CD4-positive, alpha-beta T cell treated with Interleukin-21 for 1 hour (primary cell): Measurements from ENCODE around the gene KNOP1.
"Not testable (repeated sequence)": the region's sequence is repeated elsewhere in the genome, so short reads cannot be mapped to it uniquely, and the experiment has no call there.

Source experiments
- DNase-seq: peaks from one replicate; pipeline ENCODE4 v3.0.0-alpha.2; 2020

KNOP1 gene

DNA sequence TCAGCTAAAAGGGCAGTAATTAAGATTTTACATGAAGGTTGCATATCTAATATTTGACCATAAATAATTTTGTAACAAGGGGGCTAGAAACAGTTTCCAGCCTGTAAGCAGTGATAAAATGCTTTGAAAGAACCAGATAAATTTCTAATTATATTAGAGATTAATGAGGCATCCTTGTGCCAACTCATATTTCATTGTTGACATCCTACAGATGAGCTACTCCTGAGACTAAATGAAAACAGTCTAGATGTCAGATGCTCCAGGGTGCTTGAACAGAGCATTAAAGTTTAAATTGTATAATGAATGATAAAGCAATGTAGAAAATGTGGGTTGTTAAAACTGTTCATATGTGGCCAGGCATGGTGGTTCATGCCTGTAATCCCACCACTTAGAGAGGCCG, 23.3 kb upstream of the KNOP1 start:
- DNase-seq: no peak

- no peak for DNase-seq
Observed at GRCh38 chr16:19737306-19738038, 19.4 kb upstream of the KNOP1 start.

GRCh38 chr16:19735074-19735867, 17.2 kb upstream of the KNOP1 start:
- no peak for DNase-seq

DNA sequence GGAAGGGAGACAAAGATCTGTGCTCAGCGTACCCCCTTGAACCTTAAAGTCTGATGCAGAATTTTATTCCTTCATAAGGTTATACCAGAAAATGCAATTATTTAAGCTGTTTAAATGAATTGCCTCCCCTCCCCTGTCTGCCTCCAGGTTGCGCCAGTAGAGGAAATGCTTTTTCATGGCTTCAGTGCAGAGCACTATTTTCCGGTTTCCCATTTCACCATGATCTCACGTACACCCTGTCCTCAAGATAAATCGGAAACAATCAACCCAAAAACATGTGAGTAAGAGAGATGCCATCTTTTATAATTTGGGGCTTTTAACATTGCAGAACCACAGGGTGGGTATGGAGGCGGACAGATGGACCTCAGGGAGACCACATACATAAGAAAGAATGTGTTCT, 15.5 kb upstream of the KNOP1 start:
- DNase-seq: no peak

- no peak for DNase-seq
Observed at GRCh38 chr16:19728636-19728965, 10.6 kb upstream of the KNOP1 start.

DNA sequence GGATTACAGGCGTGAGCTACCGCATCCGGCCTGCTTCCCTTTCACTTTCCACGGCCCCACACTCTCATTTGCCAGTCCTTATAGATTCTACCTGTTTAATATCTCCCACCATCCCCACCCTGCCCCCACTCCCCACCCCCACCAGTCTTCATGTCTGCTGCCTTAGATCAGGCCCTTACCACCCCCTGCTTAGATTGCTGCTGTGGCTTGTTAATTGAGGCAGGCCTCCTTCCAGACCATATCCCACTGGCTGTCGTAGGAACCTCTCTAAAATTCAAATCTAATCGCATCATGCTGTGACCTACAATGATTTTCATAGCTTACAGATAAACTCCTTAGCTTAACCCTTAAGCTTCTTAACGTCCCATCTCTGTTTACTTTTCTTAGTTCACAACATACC, 5.0 kb upstream of the KNOP1 start:
- DNase-seq: no peak

- DNase-seq: no peak
Observed at GRCh38 chr16:19722269-19722952, 4.4 kb upstream of the KNOP1 start.

DNA sequence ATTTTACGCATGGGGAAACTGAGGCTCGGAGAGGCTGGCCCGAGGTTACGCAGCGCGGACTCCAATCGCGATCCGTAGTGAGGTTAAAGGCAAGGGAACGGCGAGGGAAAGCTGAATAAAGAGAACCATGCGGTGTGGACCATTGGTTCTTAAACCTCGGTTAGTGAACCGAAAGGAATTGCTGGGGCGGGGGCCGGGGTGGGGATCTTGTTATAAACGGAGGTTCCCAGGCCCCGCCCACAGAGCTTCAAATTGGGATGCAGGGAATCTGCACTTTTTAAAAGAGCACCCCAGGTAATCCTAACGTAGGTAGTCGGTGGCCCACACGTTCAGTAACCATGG, 568 bp upstream of the KNOP1 start:
- no peak for DNase-seq

GRCh38 chr16:19717314-19717713, 713 bp downstream of the KNOP1 start:
- no peak for DNase-seq

DNA sequence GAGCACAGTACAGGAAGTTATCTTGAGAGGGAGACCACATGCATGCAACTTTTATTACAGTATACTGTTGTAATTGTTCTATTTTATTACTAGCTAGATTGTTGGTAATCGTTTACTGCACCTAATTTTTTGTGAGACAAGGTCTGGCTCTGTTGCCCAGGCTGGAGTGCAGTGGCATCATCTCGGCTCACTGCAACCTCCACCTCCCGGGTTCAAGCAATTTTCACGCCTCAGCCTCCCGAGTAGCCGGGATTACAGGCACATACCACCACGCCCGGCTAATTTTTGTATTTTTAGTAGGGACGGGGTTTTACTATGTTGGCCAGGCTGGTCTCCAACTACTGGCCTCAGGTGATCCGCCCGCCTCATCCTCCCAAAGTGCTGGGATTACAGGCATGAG, 1.3 kb downstream of the KNOP1 start:
- DNase-seq: not testable (repeated sequence)

- no peak for DNase-seq
Observed at GRCh38 chr16:19716183-19716582, 1.8 kb downstream of the KNOP1 start.

- no peak for DNase-seq
Observed at GRCh38 chr16:19715566-19715965, 2.5 kb downstream of the KNOP1 start.

DNA sequence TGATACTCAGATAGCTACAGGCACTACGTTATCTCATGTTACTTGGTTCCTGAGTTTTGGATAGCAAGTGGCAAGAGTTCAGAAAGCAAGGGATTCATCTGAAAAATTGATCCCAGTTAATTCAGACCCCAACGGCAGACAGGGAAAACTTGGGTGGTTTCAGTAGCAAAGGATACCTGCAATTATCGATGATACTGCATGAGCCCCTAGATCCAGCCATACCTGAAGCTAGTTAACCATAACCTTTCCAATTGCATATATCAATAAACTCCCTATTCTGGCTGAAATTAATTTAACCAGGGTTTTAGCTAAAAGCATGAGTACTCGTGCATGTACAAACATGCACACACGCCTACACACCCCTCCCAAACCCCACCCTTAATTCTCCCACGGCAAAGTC, 4.3 kb downstream of the KNOP1 start:
- no peak for DNase-seq

GRCh38 chr16:19712418-19713058, 5.5 kb downstream of the KNOP1 start:
- no peak for DNase-seq

DNA sequence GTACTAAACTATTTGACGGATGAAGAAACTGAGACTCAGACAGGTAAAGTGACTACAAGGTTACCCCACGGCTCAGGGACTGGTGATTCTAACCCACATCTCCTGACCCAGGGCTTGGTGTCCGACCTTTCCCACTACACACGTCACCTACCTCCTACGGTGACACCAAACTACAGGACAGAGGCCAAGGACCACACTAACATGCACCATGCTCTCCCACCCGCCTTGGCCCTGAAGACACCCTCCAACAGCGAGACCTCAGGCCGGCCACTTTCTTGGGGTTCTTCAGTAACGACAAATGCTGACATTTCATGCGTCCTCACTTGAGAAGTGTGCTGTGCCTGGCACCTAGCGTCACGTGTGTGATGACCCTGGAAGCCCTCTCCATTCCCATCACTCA, 6.4 kb downstream of the KNOP1 start:
- DNase-seq: no peak

GRCh38 chr16:19710991-19711545, 7.0 kb downstream of the KNOP1 start:
- no peak for DNase-seq

DNA sequence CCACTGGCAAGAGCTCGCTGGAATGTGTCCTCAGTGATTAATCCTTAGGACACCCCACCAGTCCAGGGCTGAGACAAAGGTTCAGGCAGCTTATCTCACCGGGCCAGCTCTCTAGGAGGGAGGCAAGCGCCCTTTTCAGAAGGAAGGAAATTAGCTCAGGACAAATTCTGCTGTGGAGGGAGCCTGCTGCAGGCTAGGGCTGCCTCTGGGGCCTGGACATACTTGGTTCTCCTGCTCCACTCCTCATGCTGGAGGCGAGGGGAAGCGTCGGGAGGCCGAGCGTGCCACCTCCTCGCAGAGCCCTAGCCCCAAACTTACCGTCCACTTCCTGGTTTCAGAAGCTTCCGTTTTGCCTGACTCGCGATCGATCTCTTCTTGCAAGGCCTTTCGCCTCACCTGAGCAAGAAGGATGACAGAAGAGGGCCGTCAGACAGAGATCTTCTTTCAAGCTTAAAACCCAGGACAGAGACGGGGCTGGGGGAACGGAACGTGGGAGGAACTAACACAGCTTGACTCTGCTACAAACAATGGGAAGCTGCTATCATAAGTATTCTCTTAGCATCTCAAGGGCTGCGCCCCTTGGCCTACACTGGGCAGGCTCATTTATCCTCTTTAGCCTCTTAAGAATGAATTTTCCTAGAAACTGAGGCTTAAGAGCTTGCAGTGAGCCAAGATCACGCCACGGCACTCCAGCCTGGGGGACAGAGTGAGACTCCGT, 7.7 kb downstream of the KNOP1 start:
- DNase-seq: no peak

DNA sequence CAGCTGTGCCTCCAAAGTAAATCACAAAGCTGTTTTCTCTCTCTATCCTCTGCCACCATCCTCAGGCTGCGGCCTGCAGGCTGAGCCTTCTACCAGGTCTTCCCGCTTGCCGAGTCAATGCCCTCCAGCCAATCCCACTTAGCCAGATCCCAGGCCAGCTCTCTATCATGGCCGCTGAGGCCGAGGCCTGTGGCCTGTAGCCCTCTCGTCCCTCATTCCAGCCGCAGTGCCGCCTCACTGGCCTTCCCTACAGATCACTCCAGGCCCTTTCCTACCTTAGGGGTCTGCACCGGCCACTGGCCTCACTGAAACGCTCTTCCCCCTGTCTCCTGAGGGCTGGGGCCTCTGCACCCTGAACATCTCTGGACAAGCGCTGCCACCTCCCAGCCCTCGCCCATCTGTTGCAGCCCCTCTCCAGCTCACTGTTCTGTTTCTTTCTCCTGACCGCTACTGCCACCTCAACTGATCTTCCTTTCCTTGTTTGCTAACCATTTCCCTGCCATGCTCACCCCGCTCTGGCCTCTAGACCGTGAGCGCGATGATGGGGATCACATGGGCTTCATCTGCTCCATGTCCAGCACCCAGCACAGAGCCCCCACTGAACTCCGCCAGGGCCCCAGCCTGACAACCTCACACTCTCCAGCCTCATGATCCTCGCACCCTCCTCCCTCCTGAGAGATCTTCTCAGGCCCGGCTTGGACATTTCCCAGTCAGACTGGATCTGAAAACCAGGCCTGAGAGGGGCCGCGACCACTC, 8.5 kb downstream of the KNOP1 start:
- DNase-seq: no peak

- no peak for DNase-seq
Observed at GRCh38 chr16:19708296-19709205, 9.5 kb downstream of the KNOP1 start.

- DNase-seq: no peak
Observed at GRCh38 chr16:19707569-19708295, 10.3 kb downstream of the KNOP1 start.
